GM19193 (cell line): Measurements from ENCODE around the gene DCP2.

Experiments used
- POLR2A ChIP-seq: IDR thresholded peaks from 4 replicates; pipeline ENCODE4 v1.6.1; 2011; ENCODE audit not compliant: insufficient read depth, insufficient read length; ENCODE audit errors: extremely low read depth

Gene DCP2

DNA sequence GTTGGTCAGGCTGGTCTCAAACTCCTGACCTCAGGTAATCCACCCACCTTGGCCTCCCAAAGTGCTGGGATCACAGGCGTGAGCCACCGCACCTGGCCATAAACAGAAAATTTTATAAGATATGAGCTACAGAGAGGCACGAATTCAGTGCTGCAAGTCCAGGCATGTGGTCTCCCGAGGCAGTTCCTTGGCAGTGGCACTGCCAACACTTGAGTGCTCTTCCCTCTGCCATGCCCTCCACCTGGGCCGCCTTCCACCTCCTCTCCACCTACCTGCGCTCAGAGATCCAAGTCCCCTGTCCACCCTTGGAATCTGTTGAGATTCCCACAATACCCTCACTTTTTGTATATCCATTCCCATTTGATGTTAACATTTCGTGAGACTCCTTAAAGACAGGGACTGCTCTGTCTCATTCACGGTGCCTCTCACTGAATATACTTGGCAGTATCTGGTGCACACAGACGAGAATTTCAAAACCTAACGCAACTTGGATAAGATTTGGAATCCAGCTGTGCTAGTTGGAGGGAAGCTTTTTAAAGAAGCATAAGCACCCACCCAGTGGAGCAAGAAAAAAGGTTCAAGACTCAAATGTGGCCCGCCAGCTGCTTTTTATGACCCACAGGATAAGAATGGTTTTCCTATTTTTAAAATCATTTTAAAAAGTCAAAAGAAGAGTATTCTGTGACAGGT lies 68.3 kb downstream of the DCP2 start:
- no peak for TF ChIP-seq POLR2A

GRCh38 chr5:113047234-113047633 lies 70.6 kb downstream of the DCP2 start:
- TF ChIP-seq POLR2A: no peak

DNA sequence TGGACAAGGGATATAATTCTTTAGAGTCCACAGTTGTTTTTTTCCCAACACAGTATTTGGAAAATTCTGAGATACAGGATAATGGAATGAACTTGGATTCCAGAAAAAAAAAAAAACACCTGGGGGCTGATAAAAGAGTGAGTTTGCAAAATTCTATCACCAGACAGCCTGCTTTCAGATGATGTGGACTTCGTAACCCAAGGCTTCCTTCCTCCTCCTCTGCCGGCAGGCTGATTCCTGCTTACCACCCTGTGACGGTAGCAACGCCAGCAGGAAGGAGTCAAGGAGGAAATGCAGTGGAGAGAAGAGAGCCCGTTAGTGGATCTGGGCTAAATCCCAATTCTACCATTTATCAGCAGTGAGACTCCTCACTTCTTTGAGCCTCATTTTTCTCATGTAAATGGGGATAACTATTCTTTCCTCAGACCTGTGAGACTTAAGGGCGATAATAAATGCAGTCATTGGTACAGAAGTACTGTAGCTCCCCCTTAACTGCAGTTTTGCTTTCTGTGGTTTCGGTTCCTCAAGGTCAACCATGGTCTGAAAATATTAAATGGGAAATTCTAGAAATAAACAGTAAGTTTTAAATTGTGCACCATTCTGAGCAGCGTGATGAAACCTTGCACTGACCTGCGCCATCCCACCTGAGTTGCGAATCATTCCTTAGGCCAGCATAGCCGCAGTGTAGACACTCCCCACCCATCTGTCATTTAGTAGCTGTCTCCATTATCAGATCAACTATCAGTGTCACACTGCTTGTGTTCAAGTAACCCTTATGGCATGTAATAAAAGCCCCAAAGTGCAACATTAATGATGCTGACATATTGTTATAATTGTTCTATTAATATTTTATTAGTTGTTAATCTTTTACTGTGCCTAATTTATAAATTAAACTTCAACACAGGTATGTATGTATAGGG lies 71.4 kb downstream of the DCP2 start:
- no peak for TF ChIP-seq POLR2A

DNA sequence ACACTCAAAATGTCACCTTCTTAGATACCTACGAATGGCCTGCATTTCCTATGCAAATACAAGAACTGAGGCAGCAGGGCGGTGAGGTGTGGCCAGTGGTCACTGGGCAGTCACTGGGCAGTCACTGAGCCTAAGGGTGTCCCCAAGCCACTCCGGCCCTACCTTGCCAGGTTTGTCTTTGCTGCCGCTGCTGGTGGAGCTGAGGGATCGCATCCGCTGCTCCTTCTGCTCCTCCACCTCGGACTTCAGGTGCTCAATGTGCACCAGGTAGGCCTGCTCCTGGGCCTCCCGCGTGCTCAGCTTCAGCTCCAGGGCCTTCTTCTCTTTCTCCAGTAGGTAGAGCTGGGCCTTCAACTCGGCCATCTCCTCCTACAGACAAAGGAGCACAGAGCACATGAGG lies 72.3 kb downstream of the DCP2 start:
- no peak for TF ChIP-seq POLR2A

DNA sequence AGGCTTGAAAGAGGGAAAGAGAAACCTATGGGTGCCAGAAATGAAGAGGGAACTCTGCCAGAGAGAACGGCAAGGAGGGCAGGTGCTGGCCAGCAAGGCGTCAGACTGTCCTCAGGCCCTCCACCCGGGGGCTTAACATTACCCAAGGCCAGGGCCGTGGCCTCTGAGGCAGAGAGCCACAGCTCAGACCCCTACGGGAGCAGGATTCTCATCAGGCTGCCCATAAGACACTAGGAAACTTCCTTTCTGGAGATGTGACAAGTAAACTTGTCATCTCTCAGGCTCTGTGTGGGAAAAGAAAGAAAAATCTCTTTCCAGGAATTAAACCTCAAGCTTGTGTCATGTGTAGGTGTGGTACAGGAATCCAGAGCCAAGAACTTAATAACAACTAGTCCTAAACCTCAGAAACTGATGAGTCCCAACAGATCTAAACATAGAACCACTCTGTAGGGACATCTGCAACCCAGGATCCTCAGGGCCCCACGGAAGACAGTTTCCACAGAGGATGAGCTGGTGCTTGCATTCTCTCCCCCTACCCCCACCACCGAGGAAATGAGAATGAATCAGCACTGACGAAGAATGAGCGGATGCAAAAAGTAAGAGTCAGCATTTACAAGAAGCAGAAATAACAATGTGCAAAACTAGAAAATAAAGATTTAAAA lies 74.3 kb downstream of the DCP2 start:
- no peak for TF ChIP-seq POLR2A

DNA sequence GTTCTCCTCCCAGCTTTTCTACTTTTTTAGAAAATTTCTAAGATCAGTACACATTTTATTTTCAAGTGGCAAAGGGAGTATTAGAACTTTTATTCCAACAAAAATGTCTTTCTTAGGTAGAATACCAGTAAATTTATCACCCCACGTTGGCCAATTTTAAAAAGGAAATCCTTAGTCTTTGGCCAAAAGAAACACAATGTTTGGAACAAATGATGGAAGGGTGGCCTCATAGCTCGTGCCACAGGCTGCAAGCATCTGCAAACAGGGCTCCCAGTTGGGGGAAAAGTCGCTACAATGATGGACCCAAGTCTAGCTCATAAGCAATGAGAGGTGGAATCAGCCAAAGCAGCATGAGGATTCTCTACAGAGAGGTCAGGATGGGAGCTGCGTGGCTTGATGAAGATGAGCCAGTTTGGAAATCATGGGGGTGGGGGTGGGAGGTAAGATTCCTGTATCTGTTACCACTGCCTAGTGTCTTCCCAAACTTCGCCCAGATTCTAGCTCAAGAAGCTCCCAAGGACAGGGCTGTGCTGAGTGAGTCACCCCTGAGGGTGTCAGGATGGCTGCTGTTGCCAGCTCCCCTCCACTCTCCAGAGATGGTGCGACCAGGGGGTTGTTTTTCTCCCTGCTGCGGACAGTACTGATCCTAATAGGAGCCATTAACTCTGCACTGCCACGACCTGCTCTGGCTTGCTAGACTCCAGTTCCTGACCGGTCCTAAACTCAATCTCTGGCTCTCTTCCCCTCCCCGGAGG lies 75.6 kb downstream of the DCP2 start:
- no peak for TF ChIP-seq POLR2A

- TF ChIP-seq POLR2A: no peak
Measured at GRCh38 chr5:113053511-113053995, 77.0 kb downstream of the DCP2 start.

DNA sequence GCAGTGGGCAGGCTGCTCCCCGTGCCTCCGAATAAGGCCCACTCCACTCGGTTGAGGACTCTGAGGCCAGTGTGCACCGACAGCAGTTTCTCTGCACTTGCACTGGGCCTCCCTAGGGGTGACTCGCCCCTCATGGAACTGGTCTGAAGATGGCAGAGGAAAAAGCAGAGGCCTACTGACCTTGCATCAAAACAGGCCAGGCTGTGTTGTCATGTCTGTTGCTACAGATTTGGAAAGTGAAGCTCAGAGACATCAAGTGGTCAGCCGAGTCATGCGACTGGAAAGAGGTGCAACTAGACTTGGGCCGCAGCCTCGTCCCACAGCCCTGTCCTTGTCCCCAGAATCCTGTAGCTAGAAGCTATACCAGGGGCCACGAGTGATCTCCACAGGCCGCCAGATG lies 78.3 kb downstream of the DCP2 start:
- no peak for TF ChIP-seq POLR2A

GRCh38 chr5:113056988-113057387 lies 80.4 kb downstream of the DCP2 start:
- no peak for TF ChIP-seq POLR2A

GRCh38 chr5:113057557-113057984 lies 81.0 kb downstream of the DCP2 start:
- TF ChIP-seq POLR2A: no peak

GRCh38 chr5:113058269-113058668 lies 81.7 kb downstream of the DCP2 start:
- no peak for TF ChIP-seq POLR2A

DNA sequence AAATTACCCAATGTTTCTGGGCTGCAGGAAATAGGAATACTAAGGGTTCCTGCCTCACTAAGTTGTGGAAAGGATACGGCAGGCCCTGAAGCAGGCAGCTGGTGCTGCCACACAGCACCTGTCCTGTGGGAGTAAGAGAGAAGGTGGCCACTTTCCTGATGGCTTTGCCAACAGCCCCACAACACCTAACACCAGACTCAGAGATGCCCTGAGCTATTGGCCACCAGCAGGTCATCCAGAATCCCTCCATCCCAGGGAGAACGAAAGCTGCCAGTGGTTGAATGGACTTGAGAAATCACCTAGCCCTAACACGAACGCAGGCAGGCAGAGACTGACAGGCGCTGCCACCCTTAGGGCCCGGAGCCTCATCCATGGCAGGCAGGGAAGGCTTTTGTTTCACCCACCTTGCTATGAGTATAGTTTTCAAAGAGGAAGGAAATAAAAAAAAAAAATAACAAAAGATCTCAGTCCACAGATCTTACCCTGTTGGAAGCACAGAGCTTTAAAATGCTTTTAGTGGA lies 82.2 kb downstream of the DCP2 start:
- TF ChIP-seq POLR2A: no peak

DNA sequence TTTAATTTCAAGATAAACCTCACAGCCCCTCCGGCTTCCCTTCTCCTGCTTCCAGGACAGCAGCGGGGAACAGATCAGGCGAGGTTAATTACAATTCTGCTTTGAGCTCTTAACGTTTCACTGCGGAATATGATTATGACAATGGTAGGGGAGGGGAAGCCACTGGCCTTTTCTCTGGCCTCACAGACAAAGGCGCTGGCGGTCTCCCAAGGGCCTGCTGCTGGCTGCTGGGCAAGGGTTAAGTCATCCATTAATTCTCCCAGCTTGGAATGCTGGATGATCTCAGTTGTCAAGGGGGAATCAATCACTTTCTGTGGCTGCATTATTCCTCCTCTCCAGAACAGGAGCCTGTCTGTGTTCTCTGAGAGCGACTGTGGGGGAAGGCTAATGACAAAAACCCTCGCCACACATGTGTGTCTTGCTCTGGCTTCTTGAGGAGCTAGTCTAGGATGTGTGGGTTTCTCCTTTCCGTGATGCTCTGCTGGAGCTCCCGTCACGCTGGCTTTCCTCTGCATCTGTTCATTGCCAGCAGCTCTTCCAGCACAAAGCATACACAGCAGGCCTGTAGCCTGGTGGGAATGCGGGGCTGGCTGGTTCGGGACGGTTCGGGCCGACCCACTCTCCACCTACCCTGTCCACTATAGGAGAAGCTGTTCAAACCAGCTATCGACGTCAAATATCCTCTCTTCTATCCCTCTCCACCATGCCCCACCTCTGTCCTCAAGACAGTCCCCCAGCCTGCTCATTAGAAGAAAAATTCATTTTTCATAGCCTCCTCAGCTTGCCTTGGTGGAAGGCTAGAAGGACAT lies 82.8 kb downstream of the DCP2 start:
- TF ChIP-seq POLR2A: no peak
